Suprapubic skin (tissue), 4 donors: ENCODE results near the gene ZNF584. TPM values are rescaled to one million over a fixed set of nuclear protein-coding genes. Genes with fewer than 3 reads are reported as not detected.

Experiments used
- DNase-seq, 2 donors: peaks; one replicate each; pipeline ENCODE4 v3.0.0-alpha.2; 2019; ENCODE audit warnings: low spot score in 2 of 2
- H3K27ac ChIP-seq: fragments of 200-600 bp; sonication (generic); one replicate; pipeline ENCODE4 v1.5.1; 2019
- H3K27me3 ChIP-seq: fragments of 200-600 bp; sonication (generic); one replicate; pipeline ENCODE4 v1.5.1; 2019
- H3K36me3 ChIP-seq: fragments of 200-600 bp; sonication (generic); one replicate; pipeline ENCODE4 v1.5.1; 2019
- H3K4me1 ChIP-seq: fragments of 200-600 bp; sonication (generic); one replicate; pipeline ENCODE4 v1.5.1; 2019
- H3K4me3 ChIP-seq: fragments of 200-600 bp; sonication (generic); one replicate; pipeline ENCODE4 v1.5.1; 2019; ENCODE audit warnings: mild to moderate bottlenecking
- H3K9me3 ChIP-seq: fragments of 200-600 bp; sonication (generic); one replicate; pipeline ENCODE4 v1.5.1; 2019
- EP300 ChIP-seq: sonication (generic); formaldehyde crosslinking; IDR thresholded peaks from one replicate; pipeline ENCODE4 v1.6.1; 2017; ENCODE audit warnings: antibody characterized with exemption
- POLR2A ChIP-seq, 2 donors: fragments of 450-650 bp; IDR thresholded peaks; one replicate each; pipeline ENCODE4 v1.6.1; 2017; ENCODE audit warnings: antibody characterized with exemption in 2 of 2, mild to moderate bottlenecking in 2 of 2, moderate library complexity in 2 of 2
- POLR2AphosphoS5 ChIP-seq, 3 donors: sonication (generic); formaldehyde crosslinking; IDR thresholded peaks; one replicate each; pipeline ENCODE4 v1.6.1; 2017; ENCODE audit warnings: antibody characterized with exemption in 3 of 3
- WGBS: methylation state at CpG from one replicate; pipeline ENCODE4 v1.1.5; 2018; 5-methylcytosine and 5-hydroxymethylcytosine counted together
- total RNA-seq, 4 donors: library from RNA; depleted of rRNA; stranded (reverse); fragments of >200 nt; gene quantifications; one replicate each; pipeline ENCODE4 v1.1.0, GENCODE V29; 2016
- TF ChIP-seq, protein P1 (sequence below), 2 donors: fragments of 200-600 bp in 1 of 2; fragments of 450-650 bp in 1 of 2; sonication (generic) in 1 of 2; IDR thresholded peaks; one replicate each; pipeline ENCODE4 v1.5.1; 2016 to 2019; ENCODE audit warnings: antibody characterized with exemption in 2 of 2, mild to moderate bottlenecking in 1 of 2, moderate library complexity in 1 of 2

ZNF584 gene
- total RNA-seq, 4 donors from 2014 or later: 15.8 to 21.2 (median 17.4) TPM

GRCh38 chr19:58385313-58385890 lies 23.0 kb upstream of the ZNF584 start:
- no peak for DNase-seq
- no peak for TF ChIP-seq POLR2AphosphoS5 (IDR thresholded peaks at IDR 0.05)
- TF ChIP-seq EP300: no peak
- no peak for TF ChIP-seq POLR2A (IDR thresholded peaks at IDR 0.05)
- TF ChIP-seq, protein P1, sequence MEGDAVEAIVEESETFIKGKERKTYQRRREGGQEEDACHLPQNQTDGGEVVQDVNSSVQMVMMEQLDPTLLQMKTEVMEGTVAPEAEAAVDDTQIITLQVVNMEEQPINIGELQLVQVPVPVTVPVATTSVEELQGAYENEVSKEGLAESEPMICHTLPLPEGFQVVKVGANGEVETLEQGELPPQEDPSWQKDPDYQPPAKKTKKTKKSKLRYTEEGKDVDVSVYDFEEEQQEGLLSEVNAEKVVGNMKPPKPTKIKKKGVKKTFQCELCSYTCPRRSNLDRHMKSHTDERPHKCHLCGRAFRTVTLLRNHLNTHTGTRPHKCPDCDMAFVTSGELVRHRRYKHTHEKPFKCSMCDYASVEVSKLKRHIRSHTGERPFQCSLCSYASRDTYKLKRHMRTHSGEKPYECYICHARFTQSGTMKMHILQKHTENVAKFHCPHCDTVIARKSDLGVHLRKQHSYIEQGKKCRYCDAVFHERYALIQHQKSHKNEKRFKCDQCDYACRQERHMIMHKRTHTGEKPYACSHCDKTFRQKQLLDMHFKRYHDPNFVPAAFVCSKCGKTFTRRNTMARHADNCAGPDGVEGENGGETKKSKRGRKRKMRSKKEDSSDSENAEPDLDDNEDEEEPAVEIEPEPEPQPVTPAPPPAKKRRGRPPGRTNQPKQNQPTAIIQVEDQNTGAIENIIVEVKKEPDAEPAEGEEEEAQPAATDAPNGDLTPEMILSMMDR (IDR thresholded peaks at IDR 0.05): no peak
- 68% methylated on average over 9 of the region's 9 CpGs for WGBS
- no peaks in the 10 kb centered on the region for H3K9me3 ChIP-seq
- peaks cover 8% of the 10 kb centered on the region for H3K36me3 ChIP-seq
- peaks cover 45% of the 10 kb centered on the region for H3K4me1 ChIP-seq
- H3K4me3 ChIP-seq: peak overlapping the region; percentile 66
- no peaks in the 10 kb centered on the region for H3K27me3 ChIP-seq
- H3K27ac ChIP-seq: peak overlapping the region; percentile 98

GRCh38 chr19:58385891-58386575 lies 22.4 kb upstream of the ZNF584 start:
- 5% methylated on average over 32 of the region's 36 CpGs for WGBS
- TF ChIP-seq EP300 (no peak), POLR2AphosphoS5 (IDR thresholded peaks at IDR 0.05) (no peak), POLR2A (IDR thresholded peaks at IDR 0.05) (no peak)
- TF ChIP-seq, protein P1 (IDR thresholded peaks at IDR 0.05): no peak

DNA sequence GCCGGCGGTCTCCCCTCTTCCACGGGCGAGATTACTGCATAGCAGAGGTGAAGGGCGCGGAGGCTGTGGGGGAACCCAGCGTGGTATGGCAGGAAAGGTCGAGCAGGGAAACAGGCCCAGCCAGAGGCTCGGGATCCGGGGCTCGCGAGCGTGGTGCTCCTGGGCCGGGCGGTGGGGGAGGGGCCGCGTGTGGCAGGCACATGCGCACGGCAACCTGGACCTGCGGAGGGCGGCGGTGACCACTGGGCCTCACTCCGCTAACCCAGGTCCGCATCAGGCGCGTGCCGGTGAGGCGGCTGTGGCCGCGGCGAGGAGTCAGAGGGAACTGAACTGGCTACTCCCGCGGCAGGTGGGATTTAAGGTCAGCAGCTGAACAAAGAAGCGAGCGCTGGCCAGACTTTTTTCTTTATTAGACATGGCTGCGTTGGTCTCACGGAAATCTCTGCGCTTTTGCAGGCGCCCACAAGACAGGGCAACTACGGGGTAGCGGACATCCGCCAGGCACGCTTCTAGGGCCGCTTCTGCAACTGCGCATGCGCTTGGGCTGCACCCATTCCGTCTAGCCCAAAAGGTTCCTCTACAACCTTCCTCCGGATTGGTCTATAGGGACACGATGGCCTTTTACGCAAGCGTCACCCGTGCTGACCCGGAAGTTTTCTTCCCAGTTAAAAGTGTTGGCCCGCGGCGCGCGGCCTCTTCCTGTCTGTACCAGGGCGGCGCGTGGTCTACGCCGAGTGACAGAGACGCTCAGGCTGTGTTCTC lies 21.7 kb upstream of the ZNF584 start, which contains the start of gene RPS5:
Gene RPS5 (plus strand): TSS at position 694 of the 762 bp plus-strand sequence. CDS start 869 bp downstream, outside the sequence.
- Histone ChIP-seq H3K9me3 (no peaks in the 10 kb centered on the region), H3K27me3 (no peaks in the 10 kb centered on the region), H3K36me3 (peaks cover 20% of the 10 kb centered on the region), H3K27ac (peak within 1 kb of the TSS; percentile 98), H3K4me1 (peaks cover 40% of the 10 kb centered on the region), H3K4me3 (peak within 1 kb of the TSS; percentile 66)
- peak; percentile 98 for DNase-seq
- 0% methylated on average over 17 of the region's 64 CpGs for WGBS
- TF ChIP-seq EP300: no peak
- TF ChIP-seq POLR2AphosphoS5 (IDR thresholded peaks at IDR 0.05): peak in 2 of 3 donors; percentile 85 to 87
- TF ChIP-seq POLR2A (IDR thresholded peaks at IDR 0.05): peak in 1 of 2 donors; percentile 72

More at GRCh38 chr19:58385891-58386575, 22.4 kb upstream of the ZNF584 start:
- no peaks in the 10 kb centered on the region for H3K9me3 ChIP-seq
- peaks cover 12% of the 10 kb centered on the region for H3K36me3 ChIP-seq
- no peaks in the 10 kb centered on the region for H3K27me3 ChIP-seq
- peak overlapping the region; percentile 66 for H3K4me3 ChIP-seq
- DNase-seq: peak in 1 of 2 donors; percentile 65
- peak overlapping the region; percentile 98 for H3K27ac ChIP-seq
- H3K4me1 ChIP-seq: peaks cover 45% of the 10 kb centered on the region

GRCh38 chr19:58387338-58388174 lies 20.9 kb upstream of the ZNF584 start:
- Histone ChIP-seq H3K27ac (peak overlapping the region; percentile 98), H3K4me1 (peaks cover 32% of the 10 kb centered on the region), H3K36me3 (peaks cover 22% of the 10 kb centered on the region), H3K4me3 (peak overlapping the region; percentile 66), H3K27me3 (no peaks in the 10 kb centered on the region), H3K9me3 (no peaks in the 10 kb centered on the region)
- DNase-seq: no peak
- no peak for TF ChIP-seq POLR2AphosphoS5 (IDR thresholded peaks at IDR 0.05)
- no peak for TF ChIP-seq POLR2A (IDR thresholded peaks at IDR 0.05)
- TF ChIP-seq, protein P1 (IDR thresholded peaks at IDR 0.05): no peak
- TF ChIP-seq EP300: no peak
- WGBS: 7% methylated on average over 28 of the region's 39 CpGs

DNA sequence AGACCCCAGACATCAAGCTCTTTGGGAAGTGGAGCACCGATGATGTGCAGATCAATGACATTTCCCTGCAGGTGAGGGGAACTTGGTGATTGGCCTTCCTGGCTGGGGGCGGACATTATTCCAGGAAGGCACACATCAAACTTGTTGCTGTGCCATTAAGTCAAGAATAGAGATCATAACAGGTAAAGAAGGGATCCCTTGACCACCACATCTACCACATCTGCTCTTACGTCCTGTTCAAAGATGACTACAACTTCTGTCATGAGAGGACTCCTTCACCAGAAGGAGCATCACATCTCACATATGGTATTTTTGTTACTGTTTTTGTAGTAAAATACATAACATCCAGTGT lies 20.3 kb upstream of the ZNF584 start:
- Histone ChIP-seq H3K27me3 (no peaks in the 10 kb centered on the region), H3K36me3 (peaks cover 28% of the 10 kb centered on the region), H3K9me3 (no peaks in the 10 kb centered on the region), H3K4me3 (peak overlapping the region; percentile 66), H3K4me1 (peaks cover 32% of the 10 kb centered on the region), H3K27ac (no peak overlapping the region)
- DNase-seq: no peak
- no peak for TF ChIP-seq POLR2AphosphoS5 (IDR thresholded peaks at IDR 0.05)
- no peak for TF ChIP-seq EP300
- no peak for TF ChIP-seq POLR2A (IDR thresholded peaks at IDR 0.05)
- TF ChIP-seq, protein P1 (IDR thresholded peaks at IDR 0.05): no peak
- WGBS: 85% methylated on average over 3 of the region's 3 CpGs
